Measurements from ENCODE around the gene SPAG16.
"Not testable (repeated sequence)": the region's sequence is repeated elsewhere in the genome, so short reads cannot be mapped to it uniquely, and the experiment has no call there.

Gene SPAG16

DNA sequence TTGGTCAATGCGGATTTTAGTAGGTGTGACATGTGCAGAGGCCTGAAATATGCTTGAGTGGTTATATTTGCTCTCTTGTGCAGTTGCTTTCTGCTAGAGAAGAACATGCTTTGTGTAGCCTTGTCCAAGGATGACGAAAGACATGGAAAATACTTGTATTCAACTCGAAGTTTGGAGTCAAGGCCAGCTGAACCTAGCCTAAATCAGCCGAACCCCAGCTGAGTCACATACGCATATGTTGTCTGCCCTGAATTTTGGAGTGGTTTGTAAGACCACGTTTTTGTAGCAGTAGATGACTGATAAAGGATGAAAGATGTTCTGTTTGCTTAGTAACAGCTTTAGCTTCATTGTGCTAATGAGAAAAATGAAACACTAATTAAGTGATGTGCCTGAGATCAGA, 22.5 kb upstream of the SPAG16 start:
- no peak for DNase-seq
- in situ Hi-C loops (cut with HindIII; ENCODE audit: low pct_ligation_motif_present, low pct_unique_long_range_greater_than_20kb, low sequenced_read_pairs): no loop called here

GRCh38 chr2:213265679-213266078, 18.6 kb upstream of the SPAG16 start:
- no peak for DNase-seq
- in situ Hi-C loops (cut with HindIII; ENCODE audit: low pct_ligation_motif_present, low pct_unique_long_range_greater_than_20kb, low sequenced_read_pairs): no loop called here

DNA sequence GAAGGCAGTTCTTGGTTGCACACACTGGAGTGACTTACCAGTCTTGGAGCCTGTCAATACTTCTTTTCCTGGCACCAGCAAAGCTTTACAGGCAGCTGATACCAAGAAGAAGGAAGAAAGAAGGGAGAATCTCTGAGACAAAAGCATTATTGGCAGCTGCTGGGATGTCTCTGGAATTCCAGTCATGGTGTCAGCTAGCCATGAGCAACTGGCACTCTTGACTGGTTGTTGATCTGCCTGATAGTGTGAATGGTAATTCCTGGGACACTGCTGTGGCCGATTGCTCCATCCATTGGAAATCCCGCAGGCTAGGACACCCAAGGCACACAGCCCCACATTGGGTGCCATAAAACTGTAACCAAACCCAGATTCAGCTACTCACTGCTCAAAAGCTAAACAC, 17.8 kb upstream of the SPAG16 start:
- DNase-seq: no peak
- in situ Hi-C loops (cut with HindIII; ENCODE audit: low pct_ligation_motif_present, low pct_unique_long_range_greater_than_20kb, low sequenced_read_pairs): no loop called here

DNA sequence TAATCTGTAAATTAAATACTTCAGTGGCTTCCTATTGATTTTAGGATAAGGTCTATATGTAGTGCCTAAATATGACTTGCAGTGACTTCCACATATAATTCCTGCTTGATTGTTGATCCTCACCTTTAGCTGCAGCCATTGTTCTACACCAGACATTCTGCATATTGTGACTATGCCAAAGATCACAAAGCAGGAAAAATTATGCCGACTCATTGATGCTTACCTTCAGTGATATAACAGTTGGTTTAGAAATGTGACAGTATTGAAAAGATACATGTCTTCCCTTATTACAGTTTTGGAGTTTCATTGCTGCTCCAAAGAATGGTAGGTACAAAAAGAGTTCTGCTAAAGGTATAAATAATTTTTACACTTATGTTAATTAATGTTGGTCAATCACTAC, 12.3 kb upstream of the SPAG16 start:
- in situ Hi-C loops (cut with HindIII; ENCODE audit: low pct_ligation_motif_present, low pct_unique_long_range_greater_than_20kb, low sequenced_read_pairs): no loop called here
- no peak for DNase-seq

DNA sequence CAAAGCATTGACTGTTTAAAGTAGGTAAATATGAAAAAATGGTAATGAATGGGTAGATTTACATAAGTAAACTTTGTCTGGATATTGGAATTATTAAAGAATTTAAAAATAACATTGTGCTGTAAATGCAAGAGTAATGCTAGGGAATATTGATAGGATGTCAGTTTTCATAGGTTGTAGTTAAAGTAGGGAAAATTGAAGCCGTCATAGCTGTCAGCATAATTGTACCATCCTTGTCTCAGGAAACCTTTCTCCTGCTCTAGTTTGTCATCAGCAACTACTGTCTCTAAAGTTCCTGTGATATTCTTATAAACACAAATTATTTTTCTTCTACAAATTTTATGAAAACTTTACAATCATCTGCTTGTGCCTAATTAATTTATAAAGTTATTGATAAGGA, 10.1 kb upstream of the SPAG16 start:
- DNase-seq: no peak
- in situ Hi-C loops (cut with HindIII; ENCODE audit: low pct_ligation_motif_present, low pct_unique_long_range_greater_than_20kb, low sequenced_read_pairs): no loop called here

GRCh38 chr2:213275265-213275664, 9.0 kb upstream of the SPAG16 start:
- in situ Hi-C loops (cut with HindIII; ENCODE audit: low pct_ligation_motif_present, low pct_unique_long_range_greater_than_20kb, low sequenced_read_pairs): no loop called here
- DNase-seq: no peak

DNA sequence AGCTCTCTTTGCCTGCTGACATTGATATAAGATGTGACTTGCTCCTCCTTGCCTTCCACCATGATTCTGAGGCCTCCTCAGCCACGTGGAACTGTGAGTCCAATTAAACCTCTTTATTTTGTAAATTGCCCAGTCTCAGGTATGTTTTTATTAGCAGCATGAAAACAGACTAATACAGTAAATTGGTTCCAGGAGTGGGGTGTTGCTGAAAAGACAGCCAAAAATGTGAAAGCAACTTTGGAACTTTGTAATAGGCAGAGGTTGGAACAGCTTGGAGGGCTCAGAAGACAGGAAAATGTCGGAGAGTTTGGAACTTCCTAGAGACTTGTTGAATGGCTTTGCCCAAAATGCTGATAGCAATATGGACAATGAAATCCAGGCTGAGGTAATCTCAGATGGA, 7.1 kb upstream of the SPAG16 start:
- in situ Hi-C loops (cut with HindIII; ENCODE audit: low pct_ligation_motif_present, low pct_unique_long_range_greater_than_20kb, low sequenced_read_pairs); DNase-seq: not testable (repeated sequence)

DNA sequence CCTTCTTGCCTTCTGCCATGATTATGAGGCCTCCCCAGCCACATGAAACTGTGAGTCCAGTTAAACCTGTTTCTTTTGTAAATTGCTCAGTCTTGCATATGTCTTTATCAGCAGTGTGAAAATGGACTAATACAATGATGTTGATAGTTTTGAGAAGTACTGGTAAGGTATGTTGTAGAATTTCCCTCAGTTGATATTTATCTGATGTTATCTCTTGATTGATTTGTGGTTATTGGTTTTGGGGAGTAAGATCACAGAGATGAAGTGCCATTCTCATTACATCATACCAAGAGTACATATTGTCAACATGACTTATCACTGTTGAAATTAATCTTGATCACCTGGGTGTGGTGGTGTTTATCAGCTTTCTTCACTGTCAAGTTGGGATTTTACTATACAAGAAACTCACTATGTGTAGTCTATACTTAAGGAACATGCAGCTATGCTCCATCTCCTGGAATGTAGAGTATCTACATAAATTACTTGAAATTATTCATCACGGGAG, 5.1 kb upstream of the SPAG16 start:
- DNase-seq: no peak
- in situ Hi-C loops (cut with HindIII; ENCODE audit: low pct_ligation_motif_present, low pct_unique_long_range_greater_than_20kb, low sequenced_read_pairs): no loop called here

GRCh38 chr2:213279971-213280370, 4.3 kb upstream of the SPAG16 start:
- no peak for DNase-seq
- in situ Hi-C loops (cut with HindIII; ENCODE audit: low pct_ligation_motif_present, low pct_unique_long_range_greater_than_20kb, low sequenced_read_pairs): no loop called here

GRCh38 chr2:213281156-213281555, 3.1 kb upstream of the SPAG16 start:
- DNase-seq: no peak
- in situ Hi-C loops (cut with HindIII; ENCODE audit: low pct_ligation_motif_present, low pct_unique_long_range_greater_than_20kb, low sequenced_read_pairs): no loop called here

DNA sequence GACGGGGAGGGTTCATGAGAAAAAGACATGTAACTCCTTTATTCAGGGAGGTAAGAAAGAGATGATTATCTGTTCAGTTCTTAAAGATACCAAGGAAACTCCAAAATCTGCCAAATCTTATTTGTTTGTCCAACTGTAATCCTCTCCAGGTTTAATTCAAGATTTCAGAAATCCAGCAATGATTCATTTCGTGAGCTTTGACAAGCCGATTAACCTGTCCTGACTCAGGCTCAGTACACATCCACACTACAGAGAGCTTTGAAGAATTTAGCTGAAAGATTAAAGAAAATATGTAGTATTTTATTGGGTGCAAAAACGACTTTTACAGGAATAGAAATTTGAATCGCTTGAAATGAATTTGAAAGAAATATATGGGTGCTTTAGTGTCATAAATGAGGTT, 1.1 kb downstream of the SPAG16 start:
- no peak for DNase-seq
- in situ Hi-C loops (cut with HindIII; ENCODE audit: low pct_ligation_motif_present, low pct_unique_long_range_greater_than_20kb, low sequenced_read_pairs): no loop called here

DNA sequence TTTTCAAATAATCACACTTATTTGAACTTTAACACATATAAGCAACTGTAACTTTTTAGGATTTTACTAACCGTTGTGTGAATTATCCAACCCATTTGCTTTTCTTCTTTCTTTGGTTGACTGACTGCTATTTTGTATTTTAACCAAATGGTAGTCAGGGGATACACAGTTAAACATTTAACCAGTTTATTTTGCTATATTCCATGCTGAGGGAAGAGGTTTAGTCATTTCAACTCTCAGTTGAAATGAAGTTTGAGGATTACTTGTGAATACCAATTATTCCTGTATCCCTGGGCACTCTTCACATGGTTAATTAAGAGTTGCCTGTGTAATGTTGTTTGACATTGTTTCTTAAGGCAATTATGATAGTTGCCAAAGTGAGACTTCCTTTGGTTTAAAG, 1.9 kb downstream of the SPAG16 start:
- no peak for DNase-seq
- in situ Hi-C loops (cut with HindIII; ENCODE audit: low pct_ligation_motif_present, low pct_unique_long_range_greater_than_20kb, low sequenced_read_pairs): no loop called here

DNA sequence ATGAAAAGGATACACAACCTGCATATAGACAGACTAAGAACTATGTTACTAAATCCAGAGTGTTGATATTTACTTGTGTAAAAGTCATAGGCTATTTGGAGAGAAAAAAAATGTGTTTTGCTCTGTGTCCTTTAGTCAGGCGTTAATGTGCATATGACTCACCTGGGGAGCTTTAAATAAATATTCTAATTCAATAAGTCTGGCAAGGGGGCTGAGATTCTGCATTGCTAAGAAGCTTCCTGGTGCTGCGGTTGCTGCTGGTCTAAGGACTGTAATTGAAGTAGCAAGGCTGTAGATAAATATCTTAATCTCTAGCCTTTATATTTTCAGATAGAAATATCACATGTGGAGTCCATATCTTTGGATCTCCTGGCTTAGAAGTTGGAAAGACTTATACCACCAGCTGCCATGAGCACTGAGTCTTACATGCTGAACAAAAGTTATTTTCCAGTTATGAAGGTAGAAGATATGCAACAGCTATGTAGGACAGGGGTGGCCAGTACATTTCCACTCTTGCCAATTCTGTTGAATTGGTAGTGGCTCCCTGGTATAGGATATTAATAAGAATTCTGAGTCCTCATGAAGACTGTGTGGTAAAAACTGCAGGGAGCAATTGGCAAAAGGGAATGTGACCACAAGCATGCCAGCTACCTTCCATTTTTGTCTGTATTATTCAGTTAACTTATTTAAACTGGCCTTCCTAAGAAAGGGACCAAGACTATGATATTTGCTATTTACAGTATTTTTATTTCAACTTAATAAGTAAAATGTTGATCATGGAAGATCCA, 4.8 kb downstream of the SPAG16 start:
- in situ Hi-C loops (cut with HindIII; ENCODE audit: low pct_ligation_motif_present, low pct_unique_long_range_greater_than_20kb, low sequenced_read_pairs): no loop called here
- DNase-seq: no peak

GRCh38 chr2:213290501-213290900, 6.2 kb downstream of the SPAG16 start:
- no peak for DNase-seq
- in situ Hi-C loops (cut with HindIII; ENCODE audit: low pct_ligation_motif_present, low pct_unique_long_range_greater_than_20kb, low sequenced_read_pairs): no loop called here

DNA sequence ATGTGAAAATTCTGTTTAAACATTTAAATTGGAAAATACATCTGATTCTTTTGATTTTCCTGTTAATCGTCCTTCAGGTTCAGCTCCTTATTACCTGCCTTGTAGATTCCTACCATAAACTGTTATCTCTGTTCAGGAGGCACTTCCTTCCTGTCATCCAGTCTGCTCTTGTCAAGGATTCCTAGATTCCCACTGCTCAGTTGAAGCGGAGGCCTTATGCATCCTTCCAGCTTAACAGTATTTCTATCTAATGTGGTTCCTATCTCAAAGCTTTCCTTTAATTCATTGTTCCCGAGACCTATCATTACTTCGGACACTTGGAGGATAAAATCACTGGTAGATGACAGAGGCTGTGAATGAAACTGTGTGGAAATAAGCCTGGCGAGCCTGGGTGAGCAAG, 12.0 kb downstream of the SPAG16 start:
- no peak for DNase-seq
- in situ Hi-C loops (cut with HindIII; ENCODE audit: low pct_ligation_motif_present, low pct_unique_long_range_greater_than_20kb, low sequenced_read_pairs): no loop called here

- peak; percentile 8 for DNase-seq
- in situ Hi-C loops (cut with HindIII; ENCODE audit: low pct_ligation_motif_present, low pct_unique_long_range_greater_than_20kb, low sequenced_read_pairs): no loop called here
Observed at GRCh38 chr2:213306316-213306942, 22.2 kb downstream of the SPAG16 start.

DNA sequence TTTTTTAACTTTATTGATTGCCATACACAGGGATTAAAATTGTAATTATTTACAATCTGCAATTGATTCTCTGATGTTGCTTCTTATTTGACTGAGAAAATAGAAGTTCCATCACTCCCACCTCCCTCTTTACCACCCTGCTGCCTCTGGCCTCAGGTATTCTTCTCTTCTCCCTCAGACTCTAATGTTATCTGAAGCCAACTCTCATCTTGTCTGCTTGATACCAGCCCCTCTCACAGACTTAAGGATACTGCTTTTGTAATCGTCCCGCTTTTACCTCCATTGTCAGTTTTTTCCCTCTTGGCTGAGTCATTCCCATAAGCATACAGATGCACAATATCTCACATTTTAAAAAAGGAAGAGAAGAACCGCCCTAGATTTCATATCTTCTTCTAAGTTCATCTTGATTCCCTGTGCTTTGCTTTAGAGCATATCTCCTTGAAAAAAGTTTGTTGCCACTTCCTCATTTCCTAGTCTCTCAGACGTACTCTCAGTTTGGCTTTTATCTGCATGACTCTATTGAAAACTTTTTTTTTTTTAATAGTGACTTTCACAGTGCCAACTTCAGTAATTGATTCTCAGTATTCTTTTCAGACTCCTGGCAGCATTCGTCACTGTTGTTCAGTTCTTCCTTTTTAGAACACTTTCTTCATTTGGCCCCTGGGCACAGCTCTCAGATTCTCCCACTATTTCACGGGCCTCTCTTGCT, 31.1 kb downstream of the SPAG16 start:
- in situ Hi-C loops (cut with HindIII; ENCODE audit: low pct_ligation_motif_present, low pct_unique_long_range_greater_than_20kb, low sequenced_read_pairs): no loop called here
- DNase-seq: no peak

GRCh38 chr2:213316001-213316735, 31.9 kb downstream of the SPAG16 start:
- in situ Hi-C loops (cut with HindIII; ENCODE audit: low pct_ligation_motif_present, low pct_unique_long_range_greater_than_20kb, low sequenced_read_pairs): no loop called here
- DNase-seq: peak; percentile 16

DNA sequence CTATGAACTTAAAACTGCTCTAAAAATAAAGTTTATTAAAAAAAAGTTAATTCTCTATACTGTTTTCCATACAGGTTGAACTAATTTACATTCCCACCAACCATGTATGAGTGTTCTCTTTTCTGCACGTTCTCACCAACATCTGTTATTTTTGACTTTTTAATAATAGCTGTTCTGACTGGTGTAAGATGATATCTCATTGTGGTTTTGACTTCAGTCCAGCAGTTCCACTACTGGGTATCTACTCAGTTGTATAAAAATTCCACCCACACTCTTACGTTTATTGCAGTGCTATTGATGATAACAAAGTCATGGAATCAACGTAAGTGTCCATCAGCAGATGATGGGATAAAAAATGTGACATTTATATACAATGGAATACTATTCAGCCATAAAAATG, 33.7 kb downstream of the SPAG16 start:
- in situ Hi-C loops (cut with HindIII; ENCODE audit: low pct_ligation_motif_present, low pct_unique_long_range_greater_than_20kb, low sequenced_read_pairs): no loop called here
- DNase-seq: no peak

Data from ACHN (cell line).